ENCODE results near the gene SNRNP70.
"Not testable (repeated sequence)": the region's sequence is repeated elsewhere in the genome, so short reads cannot be mapped to it uniquely, and the experiment has no call there.

DNA sequence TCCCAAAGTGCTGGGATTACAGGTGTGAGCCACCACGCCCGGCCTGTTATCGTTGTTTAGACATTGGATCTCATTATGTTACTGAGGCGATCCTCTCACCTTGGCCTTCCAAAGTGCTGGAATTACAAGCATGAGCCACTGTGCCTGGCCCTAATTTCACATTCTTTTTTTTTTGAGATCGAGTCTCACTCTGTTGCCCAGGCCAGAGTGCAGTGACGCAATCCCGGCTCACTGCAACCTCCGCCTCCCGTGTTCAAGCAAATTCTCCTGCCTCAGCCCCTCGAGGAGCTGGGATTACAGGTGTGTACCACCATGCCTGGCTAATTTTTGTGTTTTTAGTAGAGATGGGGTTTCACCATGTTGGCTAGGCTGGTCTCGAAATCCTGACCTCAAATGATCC lies 38.0 kb downstream of the SNRNP70 start:
- TF ChIP-seq, protein P1, sequence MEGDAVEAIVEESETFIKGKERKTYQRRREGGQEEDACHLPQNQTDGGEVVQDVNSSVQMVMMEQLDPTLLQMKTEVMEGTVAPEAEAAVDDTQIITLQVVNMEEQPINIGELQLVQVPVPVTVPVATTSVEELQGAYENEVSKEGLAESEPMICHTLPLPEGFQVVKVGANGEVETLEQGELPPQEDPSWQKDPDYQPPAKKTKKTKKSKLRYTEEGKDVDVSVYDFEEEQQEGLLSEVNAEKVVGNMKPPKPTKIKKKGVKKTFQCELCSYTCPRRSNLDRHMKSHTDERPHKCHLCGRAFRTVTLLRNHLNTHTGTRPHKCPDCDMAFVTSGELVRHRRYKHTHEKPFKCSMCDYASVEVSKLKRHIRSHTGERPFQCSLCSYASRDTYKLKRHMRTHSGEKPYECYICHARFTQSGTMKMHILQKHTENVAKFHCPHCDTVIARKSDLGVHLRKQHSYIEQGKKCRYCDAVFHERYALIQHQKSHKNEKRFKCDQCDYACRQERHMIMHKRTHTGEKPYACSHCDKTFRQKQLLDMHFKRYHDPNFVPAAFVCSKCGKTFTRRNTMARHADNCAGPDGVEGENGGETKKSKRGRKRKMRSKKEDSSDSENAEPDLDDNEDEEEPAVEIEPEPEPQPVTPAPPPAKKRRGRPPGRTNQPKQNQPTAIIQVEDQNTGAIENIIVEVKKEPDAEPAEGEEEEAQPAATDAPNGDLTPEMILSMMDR (IDR thresholded peaks at IDR 0.05; ENCODE audit: low read depth, low read length, poor library complexity, severe bottlenecking) = not testable (repeated sequence)
- not testable (repeated sequence) for TF ChIP-seq EZH2phosphoT487 (IDR thresholded peaks at IDR 0.05; ENCODE audit: borderline replicate concordance, low read length)
